ENCODE data around the gene ABITRAM. TPM values are rescaled to one million over a fixed set of nuclear protein-coding genes. Genes with fewer than 3 reads are reported as not detected.
A peak's percentile ranks its signal among the peaks of the same experiment; 100 is the strongest.

ABITRAM gene
- total RNA-seq, 1 experiment from 2014 or later: 23.6 TPM

DNA sequence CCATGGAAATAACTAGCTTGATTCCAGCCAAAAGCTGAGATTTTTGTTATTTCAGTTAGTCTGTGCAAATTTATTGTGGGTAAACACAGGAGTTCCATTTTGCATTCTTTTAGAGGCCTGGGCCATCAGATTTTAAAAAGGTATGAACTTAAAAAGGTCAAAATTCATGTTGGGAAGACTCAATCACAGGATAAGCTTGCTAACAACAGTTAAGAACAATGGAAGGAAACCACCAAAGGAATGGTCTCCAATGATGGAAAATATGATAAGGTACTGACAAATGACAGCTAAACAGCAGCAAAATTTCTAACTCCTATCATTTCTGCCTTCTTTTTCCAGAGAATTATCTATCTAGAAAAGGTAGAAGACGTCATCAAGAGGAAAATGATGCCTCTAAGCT, 16.0 kb downstream of the ABITRAM start:
- ChIA-PET POLR2A (ENCODE audit: unreplicated experiment) (interaction anchor here (0.6 kb wide), 1 partner anchor 27 kb away, joined by 4 read pairs; no protein-coding TSS in a partner anchor), CTCF (interaction anchor here (0.6 to 0.7 kb wide), 2 partner anchors 305 to 371 kb away, joined by 3 to 5 read pairs; no protein-coding TSS in a partner anchor)
- Histone ChIP-seq H3K79me2 (ENCODE audit: low read depth) (no peaks in the 10 kb centered on the region), H3K4me2 (no peak overlapping the region), H3K9me2 (ENCODE audit: insufficient read depth) (no peaks in the 10 kb centered on the region), H4K20me1 (ENCODE audit: insufficient read depth) (no peaks in the 10 kb centered on the region), H3F3A (ENCODE audit: insufficient read depth, low read depth) (peaks cover 10% of the 10 kb centered on the region), H2AFZ (no peak overlapping the region), H3K9me3 (ENCODE audit: insufficient read depth, low read depth) (no peaks in the 10 kb centered on the region), H3K36me3 (ENCODE audit: low read depth) (peaks cover 20% of the 10 kb centered on the region; the same call in 1 of the 2 replicates), H3K27ac (no peak overlapping the region), H3K4me3 (no peak overlapping the region), H3K4me1 (replicated peaks; ENCODE audit: insufficient read depth) (no peaks in the 10 kb centered on the region), H3K27me3 (ENCODE audit: insufficient read depth, low read depth) (no peaks in the 10 kb centered on the region)
- BruUV-seq (replicated peaks): no TSS peak
- intact Hi-C loops (cut with micrococcal nuclease; ENCODE audit: unreplicated experiment): no loop called here
- DNase-seq: no peak
- TF ChIP-seq, protein P1, sequence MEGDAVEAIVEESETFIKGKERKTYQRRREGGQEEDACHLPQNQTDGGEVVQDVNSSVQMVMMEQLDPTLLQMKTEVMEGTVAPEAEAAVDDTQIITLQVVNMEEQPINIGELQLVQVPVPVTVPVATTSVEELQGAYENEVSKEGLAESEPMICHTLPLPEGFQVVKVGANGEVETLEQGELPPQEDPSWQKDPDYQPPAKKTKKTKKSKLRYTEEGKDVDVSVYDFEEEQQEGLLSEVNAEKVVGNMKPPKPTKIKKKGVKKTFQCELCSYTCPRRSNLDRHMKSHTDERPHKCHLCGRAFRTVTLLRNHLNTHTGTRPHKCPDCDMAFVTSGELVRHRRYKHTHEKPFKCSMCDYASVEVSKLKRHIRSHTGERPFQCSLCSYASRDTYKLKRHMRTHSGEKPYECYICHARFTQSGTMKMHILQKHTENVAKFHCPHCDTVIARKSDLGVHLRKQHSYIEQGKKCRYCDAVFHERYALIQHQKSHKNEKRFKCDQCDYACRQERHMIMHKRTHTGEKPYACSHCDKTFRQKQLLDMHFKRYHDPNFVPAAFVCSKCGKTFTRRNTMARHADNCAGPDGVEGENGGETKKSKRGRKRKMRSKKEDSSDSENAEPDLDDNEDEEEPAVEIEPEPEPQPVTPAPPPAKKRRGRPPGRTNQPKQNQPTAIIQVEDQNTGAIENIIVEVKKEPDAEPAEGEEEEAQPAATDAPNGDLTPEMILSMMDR (conservative IDR thresholded peaks at IDR 0.05): no peak
- no peak for TF ChIP-seq EZH2 (IDR thresholded peaks at IDR 0.05; ENCODE audit: low read depth)

DNA sequence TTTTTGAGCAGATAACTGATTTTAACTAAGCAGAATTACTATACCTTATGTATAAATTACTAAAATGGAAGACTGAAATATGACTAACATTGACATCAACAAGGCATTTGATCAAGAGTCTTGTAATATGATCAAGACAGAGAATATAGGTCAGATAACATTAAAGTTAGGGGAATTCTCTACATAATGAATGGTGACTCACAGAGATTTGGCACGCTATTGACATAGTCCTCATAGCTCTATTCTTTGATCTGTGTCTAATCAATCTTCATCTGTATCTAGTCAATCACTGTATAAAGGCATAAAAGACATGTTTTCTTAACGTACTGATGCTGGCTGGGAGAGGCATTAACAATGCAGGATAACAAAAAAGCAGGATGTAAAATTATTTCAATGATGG, 17.4 kb downstream of the ABITRAM start:
- Histone ChIP-seq H3K4me2 (no peak overlapping the region), H4K20me1 (ENCODE audit: insufficient read depth) (no peaks in the 10 kb centered on the region), H3K27ac (no peak overlapping the region), H2AFZ (no peak overlapping the region), H3F3A (ENCODE audit: insufficient read depth, low read depth) (peaks cover 16% of the 10 kb centered on the region), H3K9me2 (ENCODE audit: insufficient read depth) (no peaks in the 10 kb centered on the region), H3K79me2 (ENCODE audit: low read depth) (no peaks in the 10 kb centered on the region), H3K36me3 (ENCODE audit: low read depth) (peaks cover 20% of the 10 kb centered on the region; the same call in 1 of the 2 replicates), H3K9me3 (ENCODE audit: insufficient read depth, low read depth) (no peaks in the 10 kb centered on the region), H3K27me3 (ENCODE audit: insufficient read depth, low read depth) (no peaks in the 10 kb centered on the region), H3K4me1 (replicated peaks; ENCODE audit: insufficient read depth) (no peaks in the 10 kb centered on the region), H3K4me3 (no peak overlapping the region)
- intact Hi-C loops (cut with micrococcal nuclease; ENCODE audit: unreplicated experiment): no loop called here
- BruUV-seq (replicated peaks): no TSS peak
- no peak for DNase-seq
- POLR2A ChIA-PET (ENCODE audit: unreplicated experiment): no interaction called here
- TF ChIP-seq, protein P1 (conservative IDR thresholded peaks at IDR 0.05): no peak
- no peak for TF ChIP-seq EZH2 (IDR thresholded peaks at IDR 0.05; ENCODE audit: low read depth)
- CTCF ChIA-PET: interaction anchor here (0.7 kb wide), 1 partner anchor 92 kb away, joined by 11 read pairs; no protein-coding TSS in a partner anchor

DNA sequence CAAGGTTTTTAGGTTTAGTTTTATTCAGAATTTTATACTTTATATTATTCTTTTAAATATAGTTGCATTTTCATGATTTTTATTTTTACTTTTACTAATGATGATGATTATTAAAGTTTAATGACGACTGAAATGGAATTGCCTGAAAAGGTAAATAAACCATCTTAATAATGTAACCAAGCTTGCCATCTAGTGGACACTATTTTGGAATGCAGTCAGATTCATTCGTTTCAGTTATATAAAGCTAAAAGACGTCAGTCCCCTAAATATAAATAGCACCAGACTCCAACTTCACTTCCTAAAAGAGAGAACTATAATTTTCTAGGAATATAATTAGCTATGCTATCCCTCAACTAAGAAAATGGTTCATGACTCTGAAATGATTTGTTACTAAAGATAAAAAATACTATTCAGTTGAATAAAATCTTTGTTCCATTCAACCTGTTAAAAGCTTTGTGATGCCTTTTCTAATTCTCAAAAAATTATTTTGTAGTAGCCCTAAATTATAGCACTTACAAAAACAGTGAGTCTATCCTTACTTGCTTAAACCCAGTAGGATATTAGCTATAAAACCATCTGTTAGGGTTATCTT, 19.9 kb downstream of the ABITRAM start:
- H2AFZ ChIP-seq: no peak overlapping the region
- peaks cover 13% of the 10 kb centered on the region for H3K36me3 ChIP-seq (ENCODE audit: low read depth)
- ChIA-PET POLR2A (ENCODE audit: unreplicated experiment) (interaction anchor here (0.6 kb wide), 1 partner anchor 128 kb away, joined by 4 read pairs; no protein-coding TSS in a partner anchor), CTCF (interaction anchor here (0.6 to 1.1 kb wide), 3 partner anchors 298 to 667 kb away, joined by 3 to 4 read pairs (median 4); no protein-coding TSS in a partner anchor)
- H3K9me2 ChIP-seq (ENCODE audit: insufficient read depth): no peaks in the 10 kb centered on the region
- H3K4me2 ChIP-seq: no peak overlapping the region
- TF ChIP-seq, protein P1 (conservative IDR thresholded peaks at IDR 0.05): peak; percentile 76
- no peak for TF ChIP-seq EZH2 (IDR thresholded peaks at IDR 0.05; ENCODE audit: low read depth)
- BruUV-seq (replicated peaks): no TSS peak
- no peak overlapping the region for H3K27ac ChIP-seq
- peaks cover 16% of the 10 kb centered on the region for H3F3A ChIP-seq (ENCODE audit: insufficient read depth, low read depth)
- H3K4me1 ChIP-seq (replicated peaks; ENCODE audit: insufficient read depth): no peaks in the 10 kb centered on the region
- no peaks in the 10 kb centered on the region for H4K20me1 ChIP-seq (ENCODE audit: insufficient read depth)
- no peak for DNase-seq
- no peaks in the 10 kb centered on the region for H3K27me3 ChIP-seq (ENCODE audit: insufficient read depth, low read depth)
- no peak overlapping the region for H3K4me3 ChIP-seq
- H3K9me3 ChIP-seq (ENCODE audit: insufficient read depth, low read depth): no peaks in the 10 kb centered on the region
- no peaks in the 10 kb centered on the region for H3K79me2 ChIP-seq (ENCODE audit: low read depth)
- intact Hi-C loops (cut with micrococcal nuclease; ENCODE audit: unreplicated experiment): no loop called here

Measured in PC-9 (cell line).